BE2C (cell line): ENCODE measurements around the gene MANBA.

Source experiments
- DNase-seq: peaks from one replicate; pipeline ENCODE4 v3.0.0-alpha.2; 2020
- H3K27me3 ChIP-seq: fragments of 250-450 bp; sonication (Bioruptor Pico); 2 replicates; pipeline ENCODE4 v1.5.1; 2020; ENCODE audit warnings: mild to moderate bottlenecking
- H3K36me3 ChIP-seq: fragments of 250-450 bp; sonication (Bioruptor Pico); 2 replicates; pipeline ENCODE4 v1.5.1; 2020; ENCODE audit warnings: mild to moderate bottlenecking
- H3K4me1 ChIP-seq: fragments of 250-450 bp; sonication (Bioruptor Pico); 2 replicates; pipeline ENCODE4 v1.5.1; 2020
- H3K4me3 ChIP-seq: 2 replicates; pipeline ENCODE4 v1.5.1; 2011; ENCODE audit warnings: low read depth, low read length
- H3K9me3 ChIP-seq: fragments of 250-450 bp; sonication (Bioruptor Pico); 2 replicates; pipeline ENCODE4 v1.5.1; 2020
- CTCF ChIP-seq: IDR thresholded peaks from 2 replicates; pipeline ENCODE4 v1.5.1; 2012; ENCODE audit warnings: mild to moderate bottlenecking, low read depth, low read length

The MANBA gene

GRCh38 chr4:102678107-102678506, 82.7 kb downstream of the MANBA start:
- no peak for DNase-seq
- Histone ChIP-seq H3K27me3 (no peaks in the 10 kb centered on the region), H3K36me3 (no peaks in the 10 kb centered on the region), H3K9me3 (no peaks in the 10 kb centered on the region), H3K4me3 (no peak overlapping the region), H3K4me1 (peaks cover 4% of the 10 kb centered on the region; the same call in 1 of the 2 replicates)
- TF ChIP-seq CTCF = no peak

- Histone ChIP-seq H3K4me3 (no peak overlapping the region), H3K4me1 (peaks cover 4% of the 10 kb centered on the region; the same call in 1 of the 2 replicates), H3K36me3 (no peaks in the 10 kb centered on the region), H3K9me3 (no peaks in the 10 kb centered on the region), H3K27me3 (no peaks in the 10 kb centered on the region)
- TF ChIP-seq CTCF = no peak
- DNase-seq = no peak
Measured at GRCh38 chr4:102675141-102675540, 85.6 kb downstream of the MANBA start.

DNA sequence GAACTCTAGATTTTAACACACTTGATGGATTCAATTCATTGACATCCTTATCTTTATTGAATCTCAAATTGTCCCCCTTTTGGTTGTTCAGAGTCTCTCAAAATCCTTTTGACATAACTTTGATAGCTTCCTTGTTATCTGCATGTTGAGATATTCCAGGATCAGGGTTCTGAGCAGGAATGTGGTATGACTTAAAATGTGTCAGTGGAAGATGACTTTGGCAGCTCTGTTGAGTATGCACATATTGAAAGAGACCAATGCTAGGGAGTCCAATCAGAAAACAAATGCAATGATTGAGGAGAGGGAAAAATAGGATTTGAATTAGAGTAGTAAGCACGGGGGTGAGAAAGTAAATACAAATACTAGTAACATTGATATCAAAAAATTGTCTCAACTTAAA, 93.8 kb downstream of the MANBA start:
- TF ChIP-seq CTCF = no peak
- no peaks in the 10 kb centered on the region for H3K36me3 ChIP-seq
- no peaks in the 10 kb centered on the region for H3K27me3 ChIP-seq
- no peak for DNase-seq
- no peaks in the 10 kb centered on the region for H3K9me3 ChIP-seq
- no peak overlapping the region for H3K4me3 ChIP-seq
- no peaks in the 10 kb centered on the region for H3K4me1 ChIP-seq

DNA sequence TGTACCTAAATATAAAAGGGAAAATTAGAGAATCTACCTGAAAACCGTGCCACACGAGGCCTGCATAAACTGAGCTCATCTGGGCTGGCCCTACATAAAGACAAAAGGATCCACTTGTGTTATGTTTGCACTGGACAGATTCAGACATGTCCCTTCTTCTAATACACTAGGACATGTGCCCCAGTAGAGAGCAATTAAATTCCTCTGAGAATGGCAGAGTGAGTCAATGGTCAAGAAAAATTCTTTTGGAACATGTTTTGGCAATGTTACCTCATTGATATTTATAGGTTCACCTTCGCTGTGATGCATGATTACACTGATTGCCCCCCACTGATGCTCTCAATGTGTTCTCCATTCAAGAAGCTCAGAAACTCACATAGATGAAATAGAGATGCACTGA, 95.2 kb downstream of the MANBA start:
- Histone ChIP-seq H3K9me3 (no peaks in the 10 kb centered on the region), H3K36me3 (no peaks in the 10 kb centered on the region), H3K27me3 (no peaks in the 10 kb centered on the region), H3K4me1 (no peaks in the 10 kb centered on the region), H3K4me3 (no peak overlapping the region)
- TF ChIP-seq CTCF = no peak
- DNase-seq = no peak

DNA sequence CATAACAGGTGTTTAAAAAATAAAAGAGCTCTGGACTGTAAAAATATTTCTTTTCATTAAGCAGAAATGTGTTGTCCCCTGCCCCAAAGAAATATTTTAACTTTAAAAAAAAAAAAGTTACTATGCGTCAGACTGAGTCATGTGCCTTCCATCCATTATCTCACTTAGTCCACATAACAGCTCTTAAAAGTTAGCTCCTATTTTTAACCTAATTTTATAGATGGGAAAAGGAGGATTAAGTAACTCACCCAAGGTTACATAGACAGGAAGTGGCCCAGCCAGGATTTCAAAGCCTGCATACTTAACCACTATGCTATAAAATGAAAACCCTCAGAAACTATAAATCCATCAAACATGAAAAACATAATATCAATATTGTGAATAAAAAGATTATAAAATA, 97.7 kb downstream of the MANBA start:
- Histone ChIP-seq H3K36me3 (no peaks in the 10 kb centered on the region), H3K4me1 (no peaks in the 10 kb centered on the region), H3K27me3 (no peaks in the 10 kb centered on the region), H3K4me3 (no peak overlapping the region), H3K9me3 (no peaks in the 10 kb centered on the region)
- DNase-seq = no peak
- no peak for TF ChIP-seq CTCF

DNA sequence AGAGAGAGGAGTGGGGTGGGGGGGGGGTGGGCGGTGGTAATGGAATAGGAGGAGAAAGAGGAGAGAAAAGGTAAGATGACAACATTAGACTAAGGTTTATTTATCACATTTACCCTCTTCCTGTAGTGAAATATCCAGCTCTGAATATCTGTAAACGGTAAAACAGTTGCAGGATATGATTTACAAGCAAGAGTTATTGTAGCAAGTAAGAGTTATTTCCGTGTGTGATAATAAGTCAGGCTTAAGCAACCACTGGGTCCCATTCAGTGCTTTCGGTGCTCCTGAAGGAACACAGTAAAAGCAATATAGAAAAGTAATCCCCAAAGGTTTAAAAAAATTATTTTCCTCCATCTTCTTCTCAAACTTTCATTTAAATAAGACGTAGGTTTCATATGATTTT, 103.6 kb downstream of the MANBA start:
- TF ChIP-seq CTCF = no peak
- no peaks in the 10 kb centered on the region for H3K36me3 ChIP-seq
- no peak for DNase-seq
- no peaks in the 10 kb centered on the region for H3K4me1 ChIP-seq
- H3K9me3 ChIP-seq = no peaks in the 10 kb centered on the region
- no peaks in the 10 kb centered on the region for H3K27me3 ChIP-seq
- no peak overlapping the region for H3K4me3 ChIP-seq
